Neural progenitor cell (in vitro differentiated cells): ENCODE measurements around the gene KRT39. TPM values are rescaled to one million over a fixed set of nuclear protein-coding genes. Genes with fewer than 3 reads are reported as not detected.
A peak's percentile ranks its signal among the peaks of the same experiment; 100 is the strongest.

Experiments used
- DNase-seq: peaks from one replicate; pipeline ENCODE4 v3.0.0-alpha.2; 2016; ENCODE audit warnings: low spot score
- H2AFZ ChIP-seq: fragments of 200-600 bp; sonication (generic); replicated peaks from 2 replicates; pipeline ENCODE4 v1.6.1; 2016; ENCODE audit warnings: antibody characterized with exemption
- H3F3A ChIP-seq: fragments of 200-600 bp; sonication (generic); 2 replicates; pipeline ENCODE4 v1.6.1; 2016; ENCODE audit warnings: antibody characterized with exemption, low read depth
- H3K27ac ChIP-seq: fragments of 200-600 bp; sonication (generic); 2 replicates; pipeline ENCODE4 v1.5.1; 2016; ENCODE audit warnings: mild to moderate bottlenecking
- H3K27me3 ChIP-seq: fragments of 200-600 bp; sonication (generic); 2 replicates; pipeline ENCODE4 v1.6.1; 2016; ENCODE audit warnings: mild to moderate bottlenecking, moderate library complexity
- H3K36me3 ChIP-seq: fragments of 200-600 bp; sonication (generic); 2 replicates; pipeline ENCODE4 v1.5.1; 2016
- H3K4me1 ChIP-seq: fragments of 200-600 bp; sonication (generic); 2 replicates; pipeline ENCODE4 v1.6.1; 2016; ENCODE audit warnings: mixed run types
- H3K4me2 ChIP-seq: fragments of 200-600 bp; sonication (generic); 2 replicates; pipeline ENCODE4 v1.6.1; 2016
- H3K4me3 ChIP-seq: fragments of 200-600 bp; sonication (generic); 2 replicates; pipeline ENCODE4 v1.5.1; 2016
- H3K79me2 ChIP-seq: fragments of 200-600 bp; sonication (generic); 2 replicates; pipeline ENCODE4 v1.6.1; 2016; ENCODE audit warnings: low read depth
- H3K9ac ChIP-seq: fragments of 200-600 bp; sonication (generic); 2 replicates; pipeline ENCODE4 v1.6.1; 2016
- H3K9me3 ChIP-seq: fragments of 200-600 bp; sonication (generic); 2 replicates; pipeline ENCODE4 v1.5.1; 2016; ENCODE audit warnings: low read depth
- H4K20me1 ChIP-seq: fragments of 200-600 bp; sonication (generic); 2 replicates; pipeline ENCODE4 v1.6.1; 2016; ENCODE audit warnings: low read depth
- H3K27ac Mint-ChIP-seq: 3 replicates; pipeline ENCODE4 v1.8.0; 2021; ENCODE audit warnings: mixed read lengths
- H3K27me3 Mint-ChIP-seq: 2 replicates; pipeline ENCODE4 v1.8.0; 2022; ENCODE audit warnings: low read depth, mild to moderate bottlenecking, inconsistent platforms, moderate library complexity, mixed read lengths; ENCODE audit not compliant: insufficient read depth
- H3K36me3 Mint-ChIP-seq: 3 replicates; pipeline ENCODE4 v1.8.0; 2021; ENCODE audit warnings: mixed read lengths
- H3K4me1 Mint-ChIP-seq: 3 replicates; pipeline ENCODE4 v1.8.0; 2021; ENCODE audit warnings: mixed read lengths
- H3K4me3 Mint-ChIP-seq: 3 replicates; pipeline ENCODE4 v1.8.0; 2021; ENCODE audit warnings: mild to moderate bottlenecking, moderate library complexity, mixed read lengths
- H3K9me3 Mint-ChIP-seq: 3 replicates; pipeline ENCODE4 v1.8.0; 2020; ENCODE audit warnings: mixed read lengths
- EZH2 ChIP-seq: fragments of 200-600 bp; sonication (generic); IDR thresholded peaks from 2 replicates; pipeline ENCODE4 v1.6.1; 2017; ENCODE audit warnings: antibody characterized with exemption, mild to moderate bottlenecking, moderate library complexity
- EZH2phosphoT487 ChIP-seq: fragments of 200-600 bp; sonication (generic); IDR thresholded peaks from 2 replicates; pipeline ENCODE4 v1.6.1; 2017; ENCODE audit warnings: antibody characterized with exemption
- total RNA-seq: library from RNA; depleted of rRNA; stranded (reverse); fragments of >200 nt; gene quantifications from 2 replicates; pipeline ENCODE4 v1.2.3, GENCODE V29; 2015; ENCODE audit warnings: low replicate concordance
- TF ChIP-seq, protein P1 (sequence below): fragments of 200-600 bp; sonication (generic); IDR thresholded peaks from 2 replicates; pipeline ENCODE4 v1.5.1; 2017; ENCODE audit warnings: antibody characterized with exemption, mild to moderate bottlenecking

KRT39 gene
- total RNA-seq, 1 donor from 2014 or later = not detected

DNA sequence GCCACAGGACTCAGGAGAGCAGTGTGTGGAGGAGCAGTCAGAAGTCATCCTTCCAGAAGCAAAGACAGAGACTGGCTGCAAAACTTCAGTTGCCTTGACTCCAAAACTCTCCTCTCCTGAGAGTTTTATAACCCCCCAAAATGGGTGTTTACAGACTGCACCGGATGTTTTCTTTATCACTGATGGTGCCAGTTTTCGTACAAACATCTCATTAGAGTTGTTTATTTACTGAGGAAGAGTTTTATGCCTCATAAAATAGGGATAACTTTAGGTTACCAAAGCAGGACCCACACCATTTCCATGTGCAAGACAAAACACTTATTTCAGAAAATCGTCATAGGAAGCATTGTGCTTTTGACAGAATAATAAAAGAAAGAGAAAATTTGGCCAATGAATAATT is 17.5 kb upstream of the KRT39 start, which contains the start of gene KRT40:
TSS of gene KRT40 (minus strand) at position 101 of the 400 bp plus-strand sequence. CDS start at position 48, 53 bp downstream.
- no peak within 1 kb of the TSS for H3K4me2 ChIP-seq
- H3K9me3 ChIP-seq = no peaks in the 10 kb centered on the region
- H3F3A ChIP-seq = no peaks in the 10 kb centered on the region
- no peaks in the 10 kb centered on the region for H3K36me3 ChIP-seq
- Mint-ChIP-seq H3K9me3 (no peaks in the 10 kb centered on the region), H3K4me1 (peaks cover 19% of the 10 kb centered on the region), H3K27me3 (no peaks in the 10 kb centered on the region), H3K36me3 (no peaks in the 10 kb centered on the region), H3K27ac (no peak within 1 kb of the TSS), H3K4me3 (no peak within 1 kb of the TSS)
- no peaks in the 10 kb centered on the region for H3K79me2 ChIP-seq
- TF ChIP-seq, protein P1, sequence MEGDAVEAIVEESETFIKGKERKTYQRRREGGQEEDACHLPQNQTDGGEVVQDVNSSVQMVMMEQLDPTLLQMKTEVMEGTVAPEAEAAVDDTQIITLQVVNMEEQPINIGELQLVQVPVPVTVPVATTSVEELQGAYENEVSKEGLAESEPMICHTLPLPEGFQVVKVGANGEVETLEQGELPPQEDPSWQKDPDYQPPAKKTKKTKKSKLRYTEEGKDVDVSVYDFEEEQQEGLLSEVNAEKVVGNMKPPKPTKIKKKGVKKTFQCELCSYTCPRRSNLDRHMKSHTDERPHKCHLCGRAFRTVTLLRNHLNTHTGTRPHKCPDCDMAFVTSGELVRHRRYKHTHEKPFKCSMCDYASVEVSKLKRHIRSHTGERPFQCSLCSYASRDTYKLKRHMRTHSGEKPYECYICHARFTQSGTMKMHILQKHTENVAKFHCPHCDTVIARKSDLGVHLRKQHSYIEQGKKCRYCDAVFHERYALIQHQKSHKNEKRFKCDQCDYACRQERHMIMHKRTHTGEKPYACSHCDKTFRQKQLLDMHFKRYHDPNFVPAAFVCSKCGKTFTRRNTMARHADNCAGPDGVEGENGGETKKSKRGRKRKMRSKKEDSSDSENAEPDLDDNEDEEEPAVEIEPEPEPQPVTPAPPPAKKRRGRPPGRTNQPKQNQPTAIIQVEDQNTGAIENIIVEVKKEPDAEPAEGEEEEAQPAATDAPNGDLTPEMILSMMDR = no peak
- no peak for TF ChIP-seq EZH2phosphoT487
- TF ChIP-seq EZH2 = no peak
- no peaks in the 10 kb centered on the region for H4K20me1 ChIP-seq
- H3K4me1 ChIP-seq = no peaks in the 10 kb centered on the region
- DNase-seq = no peak
- no peak within 1 kb of the TSS for H3K9ac ChIP-seq
- no peak within 1 kb of the TSS for H3K27ac ChIP-seq
- H3K27me3 ChIP-seq = no peaks in the 10 kb centered on the region
- H3K4me3 ChIP-seq = no peak within 1 kb of the TSS
- H2AFZ ChIP-seq = peak within 1 kb of the TSS; percentile 87

DNA sequence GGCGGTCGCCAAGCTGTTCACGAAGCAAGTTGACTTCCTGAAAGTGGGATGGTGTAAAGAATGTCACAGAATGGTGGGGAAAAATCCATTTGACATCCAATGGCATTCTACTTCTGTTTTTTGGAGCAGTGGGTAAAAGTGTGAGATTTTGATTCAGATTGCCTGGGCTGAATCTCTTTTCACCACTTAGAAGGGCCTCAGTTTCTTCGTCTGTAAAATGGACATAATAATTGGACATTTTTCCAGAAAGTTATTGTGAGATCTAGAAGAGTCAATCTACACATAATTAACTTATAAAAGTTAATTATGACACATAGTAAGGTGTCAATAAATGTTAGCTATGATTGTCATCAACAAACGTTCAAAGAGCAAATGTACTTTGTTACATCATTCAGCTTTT is 14.4 kb upstream of the KRT39 start:
- Histone ChIP-seq H3K9ac (no peak overlapping the region), H3F3A (no peaks in the 10 kb centered on the region), H4K20me1 (no peaks in the 10 kb centered on the region), H3K4me2 (no peak overlapping the region), H3K4me3 (no peak overlapping the region), H2AFZ (no peak overlapping the region), H3K27me3 (no peaks in the 10 kb centered on the region), H3K27ac (no peak overlapping the region), H3K4me1 (no peaks in the 10 kb centered on the region), H3K79me2 (no peaks in the 10 kb centered on the region), H3K36me3 (no peaks in the 10 kb centered on the region), H3K9me3 (no peaks in the 10 kb centered on the region)
- TF ChIP-seq EZH2 = no peak
- H3K4me3 Mint-ChIP-seq = no peak overlapping the region
- H3K4me1 Mint-ChIP-seq = peaks cover 15% of the 10 kb centered on the region
- H3K9me3 Mint-ChIP-seq = no peaks in the 10 kb centered on the region
- H3K36me3 Mint-ChIP-seq = no peaks in the 10 kb centered on the region
- H3K27ac Mint-ChIP-seq = no peak overlapping the region
- H3K27me3 Mint-ChIP-seq = no peaks in the 10 kb centered on the region
- no peak for DNase-seq

DNA sequence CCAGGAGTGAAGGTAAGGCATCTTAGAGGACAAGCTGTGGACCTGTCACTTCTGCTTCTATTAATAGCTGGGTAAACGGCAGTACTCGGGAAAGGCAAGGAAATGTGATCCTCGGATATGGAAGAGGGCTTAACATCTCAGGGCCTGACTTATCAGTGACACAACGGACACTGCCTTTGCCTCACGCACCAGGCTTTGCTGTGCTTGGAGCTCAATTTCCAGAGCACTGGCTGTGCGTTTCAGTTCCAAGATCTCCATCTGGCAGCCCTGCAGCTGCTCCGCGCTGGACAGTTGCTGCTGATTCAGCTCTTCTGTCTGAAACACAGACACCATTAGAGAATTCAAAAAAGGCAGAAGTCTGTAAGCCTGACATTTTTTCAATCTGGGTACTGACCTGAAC is 13.8 kb upstream of the KRT39 start:
- TF ChIP-seq EZH2phosphoT487 = no peak
- TF ChIP-seq EZH2 = no peak
- TF ChIP-seq, protein P1 = no peak
- H4K20me1 ChIP-seq = no peaks in the 10 kb centered on the region
- H3K79me2 ChIP-seq = no peaks in the 10 kb centered on the region
- no peaks in the 10 kb centered on the region for H3F3A ChIP-seq
- no peak overlapping the region for H3K27ac ChIP-seq
- no peaks in the 10 kb centered on the region for H3K27me3 ChIP-seq
- H3K9me3 Mint-ChIP-seq = no peaks in the 10 kb centered on the region
- no peaks in the 10 kb centered on the region for H3K27me3 Mint-ChIP-seq
- DNase-seq = no peak
- H3K4me1 ChIP-seq = no peaks in the 10 kb centered on the region
- H3K4me2 ChIP-seq = no peak overlapping the region
- peaks cover 15% of the 10 kb centered on the region for H3K4me1 Mint-ChIP-seq
- no peaks in the 10 kb centered on the region for H3K9me3 ChIP-seq
- H3K4me3 Mint-ChIP-seq = no peak overlapping the region
- H3K9ac ChIP-seq = no peak overlapping the region
- H3K36me3 ChIP-seq = no peaks in the 10 kb centered on the region
- H3K4me3 ChIP-seq = no peak overlapping the region
- no peaks in the 10 kb centered on the region for H3K36me3 Mint-ChIP-seq
- peak overlapping the region; percentile 56 for H2AFZ ChIP-seq
- no peak overlapping the region for H3K27ac Mint-ChIP-seq

DNA sequence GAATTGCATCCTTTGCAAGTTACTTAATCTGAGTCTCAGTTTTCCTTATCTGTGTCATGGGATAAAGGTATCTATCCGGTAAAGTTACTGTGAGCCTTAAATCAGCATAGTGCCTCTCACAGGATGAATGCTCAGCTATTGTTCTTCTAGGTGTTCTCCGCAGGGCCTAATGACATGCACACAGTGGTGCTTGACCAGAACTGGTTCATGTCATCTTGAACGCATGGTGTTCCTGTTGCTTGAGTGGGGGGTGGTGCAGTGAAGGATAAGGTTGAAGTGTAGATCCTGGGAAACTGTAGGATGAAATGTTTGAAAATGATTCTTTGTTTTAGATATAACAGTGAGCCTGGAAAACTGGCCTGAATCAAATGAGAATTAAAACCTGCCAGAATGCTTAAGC is 13.4 kb upstream of the KRT39 start:
- Histone ChIP-seq H3K4me1 (no peaks in the 10 kb centered on the region), H3F3A (no peaks in the 10 kb centered on the region), H3K36me3 (no peaks in the 10 kb centered on the region), H3K9me3 (no peaks in the 10 kb centered on the region), H3K27me3 (no peaks in the 10 kb centered on the region), H3K4me2 (no peak overlapping the region), H2AFZ (no peak overlapping the region), H3K79me2 (no peaks in the 10 kb centered on the region), H3K27ac (no peak overlapping the region), H3K9ac (no peak overlapping the region), H3K4me3 (no peak overlapping the region), H4K20me1 (no peaks in the 10 kb centered on the region)
- DNase-seq = no peak
- no peaks in the 10 kb centered on the region for H3K9me3 Mint-ChIP-seq
- no peak overlapping the region for H3K4me3 Mint-ChIP-seq
- TF ChIP-seq EZH2phosphoT487 = no peak
- TF ChIP-seq, protein P1 = no peak
- no peak for TF ChIP-seq EZH2
- no peaks in the 10 kb centered on the region for H3K36me3 Mint-ChIP-seq
- H3K27ac Mint-ChIP-seq = no peak overlapping the region
- no peaks in the 10 kb centered on the region for H3K27me3 Mint-ChIP-seq
- H3K4me1 Mint-ChIP-seq = peaks cover 15% of the 10 kb centered on the region
